WTC11 (cell line): ENCODE measurements around the gene LTBP1. TPM values are rescaled to one million over a fixed set of nuclear protein-coding genes. Genes with fewer than 3 reads are reported as not detected.

Experiments used
- ATAC-seq: fragments of 200-7000 bp; cut with Tn5 transposase; 2 replicates; pipeline ENCODE4 v1.10.0; 2021; ENCODE audit warnings: mild to moderate bottlenecking, moderate library complexity
- CTCF ChIA-PET: fragments of 300-600 bp; sonication (Branson Sonifier 250); formaldehyde crosslinking; loops from one replicate; lab custom pipeline; 2021; ENCODE audit warnings: antibody characterized with exemption; lab: Charles Lee
- POLR2A ChIA-PET: fragments of 350-600 bp; sonication (Branson Sonifier 250); formaldehyde crosslinking; loops from one replicate; lab custom pipeline; 2021; ENCODE audit warnings: antibody characterized with exemption; lab: Charles Lee
- DNase-seq: peaks from one replicate; pipeline ENCODE4 v3.0.0; 2021; ENCODE audit warnings: low spot score
- H3K27ac Mint-ChIP-seq: 2 replicates; pipeline ENCODE4 v1.8.0; 2021; ENCODE audit warnings: mixed read lengths
- H3K27me3 Mint-ChIP-seq: 2 replicates; pipeline ENCODE4 v1.8.0; 2021; ENCODE audit warnings: low read depth, mild to moderate bottlenecking, moderate library complexity, mixed read lengths
- H3K36me3 Mint-ChIP-seq: 2 replicates; pipeline ENCODE4 v1.8.0; 2021; ENCODE audit warnings: mixed read lengths
- H3K4me1 Mint-ChIP-seq: 2 replicates; pipeline ENCODE4 v1.8.0; 2022; ENCODE audit warnings: mixed read lengths
- H3K4me3 Mint-ChIP-seq: 2 replicates; pipeline ENCODE4 v1.8.0; 2021; ENCODE audit warnings: mild to moderate bottlenecking, moderate library complexity, mixed read lengths
- H3K9me3 Mint-ChIP-seq: 2 replicates; pipeline ENCODE4 v1.8.0; 2021; ENCODE audit warnings: mixed read lengths
- CBFB ChIP-seq: sonication (generic); formaldehyde crosslinking; IDR thresholded peaks from 2 replicates; pipeline ENCODE4 v1.8.1; 2022; ENCODE audit warnings: mild to moderate bottlenecking, low read depth, missing genetic modification reagents
- EMX1 ChIP-seq: fragments of 250-450 bp; sonication (Bioruptor Pico); IDR thresholded peaks from 2 replicates; pipeline ENCODE4 v1.8.0; 2021; ENCODE audit warnings: mild to moderate bottlenecking
- GABPB1 ChIP-seq: sonication (generic); formaldehyde crosslinking; IDR thresholded peaks from 2 replicates; pipeline ENCODE4 v1.8.1; 2023; ENCODE audit warnings: mild to moderate bottlenecking, missing genetic modification reagents
- JAZF1 ChIP-seq: fragments of 250-450 bp; sonication (Bioruptor Pico); IDR thresholded peaks from 2 replicates; pipeline ENCODE4 v1.9.0; 2021; ENCODE audit warnings: moderate library complexity, mild to moderate bottlenecking, inconsistent platforms
- MXD4 ChIP-seq: fragments of 250-450 bp; sonication (Bioruptor Pico); IDR thresholded peaks from 2 replicates; pipeline ENCODE4 v1.8.0; 2021; ENCODE audit warnings: mild to moderate bottlenecking, moderate library complexity, borderline replicate concordance
- TCF7 ChIP-seq: sonication (generic); formaldehyde crosslinking; IDR thresholded peaks from 2 replicates; pipeline ENCODE4 v1.8.0; 2022; ENCODE audit warnings: mild to moderate bottlenecking, low read depth, missing genetic modification reagents, moderate library complexity
- TP53 ChIP-seq: sonication (generic); formaldehyde crosslinking; IDR thresholded peaks from 2 replicates; pipeline ENCODE4 v1.8.1; 2023; ENCODE audit warnings: mild to moderate bottlenecking, missing genetic modification reagents
- ZNF121 ChIP-seq: sonication (generic); formaldehyde crosslinking; IDR thresholded peaks from 2 replicates; pipeline ENCODE4 v1.8.0; 2023; ENCODE audit warnings: missing genetic modification reagents
- ZNF138 ChIP-seq: sonication (generic); formaldehyde crosslinking; conservative IDR thresholded peaks from 2 replicates; pipeline ENCODE4 v1.8.1; 2022; ENCODE audit warnings: mild to moderate bottlenecking, moderate library complexity, missing genetic modification reagents
- ZNF263 ChIP-seq: sonication (generic); formaldehyde crosslinking; IDR thresholded peaks from 2 replicates; pipeline ENCODE4 v1.8.1; 2022; ENCODE audit warnings: low read depth, mild to moderate bottlenecking, moderate library complexity, missing genetic modification reagents
- ZNF416 ChIP-seq: fragments of 250-450 bp; sonication (Bioruptor Pico); IDR thresholded peaks from 2 replicates; pipeline ENCODE4 v1.9.0; 2021; ENCODE audit warnings: mild to moderate bottlenecking, inconsistent platforms
- total RNA-seq: library from RNA; stranded (reverse); gene quantifications from 3 replicates; pipeline ENCODE4 v1.2.3, GENCODE V29; 2021
- TF ChIP-seq, protein P1 (sequence below): sonication (generic); formaldehyde crosslinking; conservative IDR thresholded peaks from 2 replicates; pipeline ENCODE4 v1.8.1; 2023; ENCODE audit warnings: mild to moderate bottlenecking, low read depth, missing genetic modification reagents, moderate library complexity
- TF ChIP-seq, protein P2 (sequence below): sonication (generic); formaldehyde crosslinking; IDR thresholded peaks from 2 replicates; pipeline ENCODE4 v1.8.1; 2023; ENCODE audit warnings: mild to moderate bottlenecking, missing genetic modification reagents
- TF ChIP-seq, protein P3 (sequence below): sonication (generic); formaldehyde crosslinking; IDR thresholded peaks from 2 replicates; pipeline ENCODE4 v1.8.1; 2023; ENCODE audit warnings: mild to moderate bottlenecking, moderate library complexity, missing genetic modification reagents
- TF ChIP-seq, protein P4 (sequence below): sonication (generic); formaldehyde crosslinking; IDR thresholded peaks from 2 replicates; pipeline ENCODE4 v1.8.0; 2023; ENCODE audit warnings: mild to moderate bottlenecking, missing genetic modification reagents
- TF ChIP-seq, protein P5 (sequence below): sonication (generic); formaldehyde crosslinking; IDR thresholded peaks from 2 replicates; pipeline ENCODE4 v1.8.0; 2022; ENCODE audit warnings: mild to moderate bottlenecking, missing genetic modification reagents

LTBP1 gene
- total RNA-seq, 1 experiment from 2014 or later: 33.6 TPM

DNA sequence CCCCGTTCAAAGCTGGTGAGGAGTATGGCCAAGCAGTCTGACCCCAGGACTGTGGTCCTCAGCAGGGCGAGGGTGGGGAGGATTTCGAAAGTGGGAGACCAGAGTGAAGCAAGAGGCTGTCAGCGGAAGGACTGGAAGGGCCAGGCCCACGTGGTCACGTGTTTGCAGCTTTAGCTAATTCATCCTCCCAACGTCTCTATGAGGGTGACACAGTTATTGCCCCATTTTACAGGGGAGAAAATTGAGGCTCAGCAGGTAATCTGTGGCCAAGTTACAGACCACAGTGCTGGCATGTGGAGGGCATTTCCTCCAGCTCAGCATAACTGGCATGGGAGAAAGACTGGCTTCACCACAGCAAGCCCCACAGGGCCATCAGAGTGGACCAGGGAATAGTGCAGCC is 45.4 kb upstream of the LTBP1 start (continued):
- TF ChIP-seq TP53 (CRISPR knock-in tag): no peak

GRCh38 chr2:32902174-32902573 is 44.6 kb upstream of the LTBP1 start:
- no peaks in the 10 kb centered on the region; the same call in 1 of the 2 replicates for H3K27me3 Mint-ChIP-seq
- ChIA-PET POLR2A (no interaction called here), CTCF (no interaction called here)
- H3K4me1 Mint-ChIP-seq: no peaks in the 10 kb centered on the region; the same call in 1 of the 2 replicates
- ATAC-seq: no peak
- H3K36me3 Mint-ChIP-seq: peaks cover 5% of the 10 kb centered on the region
- H3K27ac Mint-ChIP-seq: no peak overlapping the region
- DNase-seq: no peak
- TF ChIP-seq, protein P1, sequence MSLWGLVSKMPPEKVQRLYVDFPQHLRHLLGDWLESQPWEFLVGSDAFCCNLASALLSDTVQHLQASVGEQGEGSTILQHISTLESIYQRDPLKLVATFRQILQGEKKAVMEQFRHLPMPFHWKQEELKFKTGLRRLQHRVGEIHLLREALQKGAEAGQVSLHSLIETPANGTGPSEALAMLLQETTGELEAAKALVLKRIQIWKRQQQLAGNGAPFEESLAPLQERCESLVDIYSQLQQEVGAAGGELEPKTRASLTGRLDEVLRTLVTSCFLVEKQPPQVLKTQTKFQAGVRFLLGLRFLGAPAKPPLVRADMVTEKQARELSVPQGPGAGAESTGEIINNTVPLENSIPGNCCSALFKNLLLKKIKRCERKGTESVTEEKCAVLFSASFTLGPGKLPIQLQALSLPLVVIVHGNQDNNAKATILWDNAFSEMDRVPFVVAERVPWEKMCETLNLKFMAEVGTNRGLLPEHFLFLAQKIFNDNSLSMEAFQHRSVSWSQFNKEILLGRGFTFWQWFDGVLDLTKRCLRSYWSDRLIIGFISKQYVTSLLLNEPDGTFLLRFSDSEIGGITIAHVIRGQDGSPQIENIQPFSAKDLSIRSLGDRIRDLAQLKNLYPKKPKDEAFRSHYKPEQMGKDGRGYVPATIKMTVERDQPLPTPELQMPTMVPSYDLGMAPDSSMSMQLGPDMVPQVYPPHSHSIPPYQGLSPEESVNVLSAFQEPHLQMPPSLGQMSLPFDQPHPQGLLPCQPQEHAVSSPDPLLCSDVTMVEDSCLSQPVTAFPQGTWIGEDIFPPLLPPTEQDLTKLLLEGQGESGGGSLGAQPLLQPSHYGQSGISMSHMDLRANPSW (CRISPR knock-in tag): no peak
- TF ChIP-seq, protein P2, sequence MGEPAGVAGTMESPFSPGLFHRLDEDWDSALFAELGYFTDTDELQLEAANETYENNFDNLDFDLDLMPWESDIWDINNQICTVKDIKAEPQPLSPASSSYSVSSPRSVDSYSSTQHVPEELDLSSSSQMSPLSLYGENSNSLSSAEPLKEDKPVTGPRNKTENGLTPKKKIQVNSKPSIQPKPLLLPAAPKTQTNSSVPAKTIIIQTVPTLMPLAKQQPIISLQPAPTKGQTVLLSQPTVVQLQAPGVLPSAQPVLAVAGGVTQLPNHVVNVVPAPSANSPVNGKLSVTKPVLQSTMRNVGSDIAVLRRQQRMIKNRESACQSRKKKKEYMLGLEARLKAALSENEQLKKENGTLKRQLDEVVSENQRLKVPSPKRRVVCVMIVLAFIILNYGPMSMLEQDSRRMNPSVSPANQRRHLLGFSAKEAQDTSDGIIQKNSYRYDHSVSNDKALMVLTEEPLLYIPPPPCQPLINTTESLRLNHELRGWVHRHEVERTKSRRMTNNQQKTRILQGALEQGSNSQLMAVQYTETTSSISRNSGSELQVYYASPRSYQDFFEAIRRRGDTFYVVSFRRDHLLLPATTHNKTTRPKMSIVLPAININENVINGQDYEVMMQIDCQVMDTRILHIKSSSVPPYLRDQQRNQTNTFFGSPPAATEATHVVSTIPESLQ: no peak
- TF ChIP-seq ZNF416: no peak
- no peak for TF ChIP-seq EMX1 (CRISPR knock-in tag)
- no peak for TF ChIP-seq ZNF138 (CRISPR knock-in tag)
- no peak for TF ChIP-seq JAZF1 (CRISPR knock-in tag)
- TF ChIP-seq, protein P3, sequence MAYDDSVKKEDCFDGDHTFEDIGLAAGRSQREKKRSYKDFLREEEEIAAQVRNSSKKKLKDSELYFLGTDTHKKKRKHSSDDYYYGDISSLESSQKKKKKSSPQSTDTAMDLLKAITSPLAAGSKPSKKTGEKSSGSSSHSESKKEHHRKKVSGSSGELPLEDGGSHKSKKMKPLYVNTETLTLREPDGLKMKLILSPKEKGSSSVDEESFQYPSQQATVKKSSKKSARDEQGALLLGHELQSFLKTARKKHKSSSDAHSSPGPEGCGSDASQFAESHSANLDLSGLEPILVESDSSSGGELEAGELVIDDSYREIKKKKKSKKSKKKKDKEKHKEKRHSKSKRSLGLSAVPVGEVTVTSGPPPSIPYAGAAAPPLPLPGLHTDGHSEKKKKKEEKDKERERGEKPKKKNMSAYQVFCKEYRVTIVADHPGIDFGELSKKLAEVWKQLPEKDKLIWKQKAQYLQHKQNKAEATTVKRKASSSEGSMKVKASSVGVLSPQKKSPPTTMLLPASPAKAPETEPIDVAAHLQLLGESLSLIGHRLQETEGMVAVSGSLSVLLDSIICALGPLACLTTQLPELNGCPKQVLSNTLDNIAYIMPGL (CRISPR knock-in tag): no peak
- TF ChIP-seq CBFB (CRISPR knock-in tag): no peak
- no peak for TF ChIP-seq ZNF121 (CRISPR knock-in tag)
- TF ChIP-seq GABPB1: no peak
- TF ChIP-seq MXD4: no peak
- TF ChIP-seq, protein P4, sequence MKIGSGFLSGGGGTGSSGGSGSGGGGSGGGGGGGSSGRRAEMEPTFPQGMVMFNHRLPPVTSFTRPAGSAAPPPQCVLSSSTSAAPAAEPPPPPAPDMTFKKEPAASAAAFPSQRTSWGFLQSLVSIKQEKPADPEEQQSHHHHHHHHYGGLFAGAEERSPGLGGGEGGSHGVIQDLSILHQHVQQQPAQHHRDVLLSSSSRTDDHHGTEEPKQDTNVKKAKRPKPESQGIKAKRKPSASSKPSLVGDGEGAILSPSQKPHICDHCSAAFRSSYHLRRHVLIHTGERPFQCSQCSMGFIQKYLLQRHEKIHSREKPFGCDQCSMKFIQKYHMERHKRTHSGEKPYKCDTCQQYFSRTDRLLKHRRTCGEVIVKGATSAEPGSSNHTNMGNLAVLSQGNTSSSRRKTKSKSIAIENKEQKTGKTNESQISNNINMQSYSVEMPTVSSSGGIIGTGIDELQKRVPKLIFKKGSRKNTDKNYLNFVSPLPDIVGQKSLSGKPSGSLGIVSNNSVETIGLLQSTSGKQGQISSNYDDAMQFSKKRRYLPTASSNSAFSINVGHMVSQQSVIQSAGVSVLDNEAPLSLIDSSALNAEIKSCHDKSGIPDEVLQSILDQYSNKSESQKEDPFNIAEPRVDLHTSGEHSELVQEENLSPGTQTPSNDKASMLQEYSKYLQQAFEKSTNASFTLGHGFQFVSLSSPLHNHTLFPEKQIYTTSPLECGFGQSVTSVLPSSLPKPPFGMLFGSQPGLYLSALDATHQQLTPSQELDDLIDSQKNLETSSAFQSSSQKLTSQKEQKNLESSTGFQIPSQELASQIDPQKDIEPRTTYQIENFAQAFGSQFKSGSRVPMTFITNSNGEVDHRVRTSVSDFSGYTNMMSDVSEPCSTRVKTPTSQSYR (CRISPR knock-in tag): no peak
- TF ChIP-seq TCF7 (CRISPR knock-in tag): no peak
- TF ChIP-seq, protein P5, sequence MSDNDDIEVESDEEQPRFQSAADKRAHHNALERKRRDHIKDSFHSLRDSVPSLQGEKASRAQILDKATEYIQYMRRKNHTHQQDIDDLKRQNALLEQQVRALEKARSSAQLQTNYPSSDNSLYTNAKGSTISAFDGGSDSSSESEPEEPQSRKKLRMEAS (CRISPR knock-in tag): no peak
- no peak for TF ChIP-seq ZNF263
- no peak overlapping the region for H3K4me3 Mint-ChIP-seq
- peaks cover 17% of the 10 kb centered on the region for H3K9me3 Mint-ChIP-seq
